ENCODE results near the gene PRUNE2.
A peak's percentile ranks its signal among the peaks of the same experiment; 100 is the strongest.

Gene PRUNE2

GRCh38 chr9:76567086-76567485 lies 338.8 kb downstream of the PRUNE2 start:
- H3K4me3 ChIP-seq (replicated peaks in 1 of 2; ENCODE audit: low read depth in 2 of 2, low read length in 2 of 2), result no peak overlapping the region
- peak in 1 of 2 donors; percentile 36 for DNase-seq (ENCODE audit: low read depth in 2 of 2)
- TF ChIP-seq, protein P1, sequence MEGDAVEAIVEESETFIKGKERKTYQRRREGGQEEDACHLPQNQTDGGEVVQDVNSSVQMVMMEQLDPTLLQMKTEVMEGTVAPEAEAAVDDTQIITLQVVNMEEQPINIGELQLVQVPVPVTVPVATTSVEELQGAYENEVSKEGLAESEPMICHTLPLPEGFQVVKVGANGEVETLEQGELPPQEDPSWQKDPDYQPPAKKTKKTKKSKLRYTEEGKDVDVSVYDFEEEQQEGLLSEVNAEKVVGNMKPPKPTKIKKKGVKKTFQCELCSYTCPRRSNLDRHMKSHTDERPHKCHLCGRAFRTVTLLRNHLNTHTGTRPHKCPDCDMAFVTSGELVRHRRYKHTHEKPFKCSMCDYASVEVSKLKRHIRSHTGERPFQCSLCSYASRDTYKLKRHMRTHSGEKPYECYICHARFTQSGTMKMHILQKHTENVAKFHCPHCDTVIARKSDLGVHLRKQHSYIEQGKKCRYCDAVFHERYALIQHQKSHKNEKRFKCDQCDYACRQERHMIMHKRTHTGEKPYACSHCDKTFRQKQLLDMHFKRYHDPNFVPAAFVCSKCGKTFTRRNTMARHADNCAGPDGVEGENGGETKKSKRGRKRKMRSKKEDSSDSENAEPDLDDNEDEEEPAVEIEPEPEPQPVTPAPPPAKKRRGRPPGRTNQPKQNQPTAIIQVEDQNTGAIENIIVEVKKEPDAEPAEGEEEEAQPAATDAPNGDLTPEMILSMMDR (IDR thresholded peaks at IDR 0.05; ENCODE audit: low read depth, low read length), result no peak

- no peak overlapping the region for H3K4me3 ChIP-seq (replicated peaks in 1 of 2; ENCODE audit: low read depth in 2 of 2, low read length in 2 of 2)
- TF ChIP-seq, protein P1 (IDR thresholded peaks at IDR 0.05; ENCODE audit: low read depth, low read length), result no peak
Measured at GRCh38 chr9:76564297-76564696, 341.6 kb downstream of the PRUNE2 start.

GRCh38 chr9:76562511-76562911 lies 343.4 kb downstream of the PRUNE2 start:
- DNase-seq (ENCODE audit: low read depth in 2 of 2), result peak; percentile 79 to 82
- no peak overlapping the region for H3K4me3 ChIP-seq (replicated peaks in 1 of 2; ENCODE audit: low read depth in 2 of 2, low read length in 2 of 2)
- TF ChIP-seq, protein P1 (IDR thresholded peaks at IDR 0.05; ENCODE audit: low read depth, low read length), result no peak

More at GRCh38 chr9:76564297-76564696, 341.6 kb downstream of the PRUNE2 start:
- no peak for DNase-seq (ENCODE audit: low read depth in 2 of 2)

DNA sequence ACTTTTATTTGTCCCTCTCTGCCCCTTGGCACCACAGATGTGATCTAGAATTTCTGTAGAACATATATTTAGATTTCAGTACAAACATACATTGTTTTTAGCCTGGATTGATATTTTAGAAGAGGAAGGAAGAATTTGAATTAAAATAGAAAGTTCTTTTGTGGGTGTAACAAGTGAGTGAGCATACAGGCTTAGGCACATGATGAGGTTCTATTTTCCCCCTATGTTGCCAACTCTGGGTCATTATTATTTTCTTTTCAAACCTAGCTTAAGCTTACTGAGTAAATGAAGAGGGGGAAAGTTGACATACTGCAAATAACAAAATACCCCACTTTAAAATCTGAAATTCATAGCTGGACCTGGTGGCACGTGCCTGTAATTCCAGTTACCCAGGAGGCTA lies 344.0 kb downstream of the PRUNE2 start:
- no peak overlapping the region for H3K4me3 ChIP-seq (replicated peaks in 1 of 2; ENCODE audit: low read depth in 2 of 2, low read length in 2 of 2)
- TF ChIP-seq, protein P1 (IDR thresholded peaks at IDR 0.05; ENCODE audit: low read depth, low read length), result no peak
- no peak for DNase-seq (ENCODE audit: low read depth in 2 of 2)

All from cardiac fibroblast (primary cell).